Breast epithelium (tissue), 4 donors: ENCODE results near the gene OCA2. TPM values are rescaled to one million over a fixed set of nuclear protein-coding genes. Genes with fewer than 3 reads are reported as not detected.
"Not testable (repeated sequence)": the region's sequence is repeated elsewhere in the genome, so short reads cannot be mapped to it uniquely, and the experiment has no call there.

ENCODE experiments used
- DNase-seq, 2 donors: peaks; one replicate each; pipeline ENCODE4 v3.0.0-alpha.2; 2019; ENCODE audit warnings: low spot score in 2 of 2
- H3K27ac ChIP-seq, 2 donors: fragments of 200-600 bp; sonication (generic) in 1 of 2; one replicate each; pipeline ENCODE4 v1.5.1; 2016 to 2019; ENCODE audit warnings: mild to moderate bottlenecking in 1 of 2
- H3K27me3 ChIP-seq, 2 donors: fragments of 200-600 bp; sonication (generic) in 1 of 2; one replicate each; pipeline versions ENCODE4 v1.5.1 to v1.6.0; 2017 to 2019; ENCODE audit warnings: control low read depth in 1 of 2, mild to moderate bottlenecking in 1 of 2
- H3K36me3 ChIP-seq: fragments of 200-600 bp; one replicate; pipeline ENCODE4 v1.5.1; 2019
- H3K4me1 ChIP-seq, 2 donors: fragments of 200-600 bp; sonication (generic); one replicate each; pipeline ENCODE4 v1.5.1; 2016 to 2019; ENCODE audit warnings: control low read depth in 1 of 2
- H3K4me3 ChIP-seq, 3 donors: fragments of 200-600 bp; sonication (generic); 1 replicate in 2 of 3; 2 replicates in 1 of 3; pipeline ENCODE4 v1.5.1; 2016 to 2019; ENCODE audit warnings: mild to moderate bottlenecking in 3 of 3, moderate library complexity in 2 of 3
- H3K9me3 ChIP-seq, 2 donors: fragments of 200-600 bp; sonication (generic) in 1 of 2; one replicate each; pipeline ENCODE4 v1.5.1; 2016 to 2019; ENCODE audit warnings: control low read depth in 1 of 2
- CTCF ChIP-seq, 3 donors: fragments of 450-650 bp; IDR thresholded peaks; one replicate each; pipeline ENCODE4 v1.5.1; 2016 to 2017; ENCODE audit warnings: antibody characterized with exemption in 3 of 3, mild to moderate bottlenecking in 3 of 3, moderate library complexity in 3 of 3
- POLR2A ChIP-seq: fragments of 450-650 bp; IDR thresholded peaks from one replicate; pipeline ENCODE4 v1.6.1; 2016; ENCODE audit warnings: antibody characterized with exemption, mild to moderate bottlenecking, moderate library complexity
- POLR2AphosphoS5 ChIP-seq, 3 donors: sonication (generic); formaldehyde crosslinking; IDR thresholded peaks; one replicate each; pipeline ENCODE4 v1.6.1; 2017; ENCODE audit warnings: antibody characterized with exemption in 3 of 3
- intact Hi-C: fragments of 100-400 bp; cut with DNase I; formaldehyde crosslinking; loops from one replicate; pipeline ENCODE4 v1.15.1; 2023; ENCODE audit warnings: low total_unique reads
- total RNA-seq, 3 donors: library from RNA; depleted of rRNA; stranded (reverse); fragments of >200 nt; gene quantifications; one replicate each; pipeline ENCODE4 v1.1.0, GENCODE V29; 2016

Gene OCA2
- under 1 TPM; 0.59 to 0.80 (median 0.66) TPM for total RNA-seq

GRCh38 chr15:28098766-28099554 lies at the start of gene OCA2:
OCA2 (minus strand) TSS chr15:28099315; CDS start chr15:28081874, 17,441 bp downstream.
- peak in 1 of 2 donors; percentile 39 for DNase-seq
- H3K27me3 ChIP-seq, result peaks cover 0 to 72% of the 10 kb centered on the region in 2 donors
- H3K9me3 ChIP-seq, result no peaks in the 10 kb centered on the region
- H3K36me3 ChIP-seq, result no peaks in the 10 kb centered on the region
- H3K4me1 ChIP-seq, result no peaks in the 10 kb centered on the region
- H3K27ac ChIP-seq, result no peak within 1 kb of the TSS
- intact Hi-C loops, result loop anchor here (5.0 kb wide), 1 partner anchor 657 kb away; no protein-coding TSS in a partner anchor
- H3K4me3 ChIP-seq, result peak within 1 kb of the TSS; percentile 20 to 55 (median 42)
- TF ChIP-seq CTCF (IDR thresholded peaks at IDR 0.05) (no peak), POLR2A (no peak), POLR2AphosphoS5 (IDR thresholded peaks at IDR 0.05) (no peak)

- no peaks in the 10 kb centered on the region for H3K36me3 ChIP-seq
- no peak overlapping the region for H3K4me3 ChIP-seq
- peaks cover 6 to 7% of the 10 kb centered on the region in 2 donors for H3K9me3 ChIP-seq
- H3K4me1 ChIP-seq, result no peaks in the 10 kb centered on the region
- H3K27ac ChIP-seq, result no peak overlapping the region
- no peak for TF ChIP-seq POLR2A
- no peak for TF ChIP-seq POLR2AphosphoS5 (IDR thresholded peaks at IDR 0.05)
- TF ChIP-seq CTCF (IDR thresholded peaks at IDR 0.05), result no peak
- intact Hi-C loops, result no loop called here
- H3K27me3 ChIP-seq, result no peaks in the 10 kb centered on the region
- no peak for DNase-seq
Observed at GRCh38 chr15:28147801-28148200, 48.7 kb upstream of the OCA2 start.

GRCh38 chr15:28145419-28145818 lies 46.3 kb upstream of the OCA2 start:
- H3K36me3 ChIP-seq, H3K27ac ChIP-seq, H3K4me3 ChIP-seq, H3K27me3 ChIP-seq, DNase-seq, H3K4me1 ChIP-seq, intact Hi-C loops, H3K9me3 ChIP-seq: not testable (repeated sequence)

GRCh38 chr15:28140062-28140461 lies 40.9 kb upstream of the OCA2 start:
- H3K36me3 ChIP-seq, result no peaks in the 10 kb centered on the region
- H3K9me3 ChIP-seq, result no peaks in the 10 kb centered on the region
- TF ChIP-seq CTCF (IDR thresholded peaks at IDR 0.05), result no peak
- H3K4me1 ChIP-seq, result no peaks in the 10 kb centered on the region
- H3K27me3 ChIP-seq, result no peaks in the 10 kb centered on the region
- H3K4me3 ChIP-seq, result no peak overlapping the region
- no peak overlapping the region for H3K27ac ChIP-seq
- DNase-seq, result no peak
- intact Hi-C loops, result no loop called here

- DNase-seq, result not testable (repeated sequence)
Observed at GRCh38 chr15:28137408-28138039, 38.4 kb upstream of the OCA2 start.

GRCh38 chr15:28136236-28136904 lies 37.3 kb upstream of the OCA2 start:
- H3K36me3 ChIP-seq, H3K4me1 ChIP-seq, intact Hi-C loops, H3K4me3 ChIP-seq, H3K9me3 ChIP-seq, H3K27me3 ChIP-seq, DNase-seq, H3K27ac ChIP-seq: not testable (repeated sequence)

More at GRCh38 chr15:28137408-28138039, 38.4 kb upstream of the OCA2 start:
- intact Hi-C loops, H3K27ac ChIP-seq, H3K27me3 ChIP-seq, H3K4me3 ChIP-seq, H3K4me1 ChIP-seq, H3K9me3 ChIP-seq, H3K36me3 ChIP-seq: not testable (repeated sequence)
